Type B pancreatic cell (in vitro differentiated cells): ENCODE data around the gene SH3BP5. TPM values are rescaled to one million over a fixed set of nuclear protein-coding genes. Genes with fewer than 3 reads are reported as not detected.

ENCODE experiments used
- DNase-seq: peaks from one replicate; pipeline ENCODE4 v3.0.0; 2021; ENCODE audit warnings: mixed read lengths; ENCODE audit not compliant: unreplicated experiment; ENCODE audit errors: extremely low spot score
- H3K27ac Mint-ChIP-seq: 2 replicates; pipeline ENCODE4 v1.8.0; 2021; ENCODE audit warnings: mild to moderate bottlenecking, mixed read lengths
- H3K27me3 Mint-ChIP-seq: 2 replicates; pipeline ENCODE4 v1.8.0; 2021; ENCODE audit warnings: mixed read lengths
- H3K36me3 Mint-ChIP-seq: 2 replicates; pipeline ENCODE4 v1.8.0; 2021; ENCODE audit warnings: mixed read lengths
- H3K4me1 Mint-ChIP-seq: one replicate; pipeline ENCODE4 v1.8.0; 2021; ENCODE audit warnings: mixed read lengths; ENCODE audit not compliant: unreplicated experiment
- H3K4me3 Mint-ChIP-seq: 2 replicates; pipeline ENCODE4 v1.8.0; 2021; ENCODE audit warnings: mild to moderate bottlenecking, mixed read lengths
- H3K9me3 Mint-ChIP-seq: 2 replicates; pipeline ENCODE4 v1.8.0; 2021; ENCODE audit warnings: mixed read lengths
- CTCF ChIP-seq: fragments of 200-600 bp; sonication (generic); conservative IDR thresholded peaks from 2 replicates; pipeline ENCODE4 v1.5.0; 2021; ENCODE audit warnings: antibody characterized with exemption, mild to moderate bottlenecking
- total RNA-seq: library from RNA; stranded (reverse); gene quantifications from 2 replicates; pipeline ENCODE4 v1.2.1, GENCODE V29; 2021; ENCODE audit warnings: low replicate concordance

Gene SH3BP5
- total RNA-seq, 1 donor from 2014 or later, result 33.4 TPM

GRCh38 chr3:15261274-15261673, 71.1 kb downstream of the SH3BP5 start:
- DNase-seq, result no peak
- no peaks in the 10 kb centered on the region for H3K9me3 Mint-ChIP-seq
- no peaks in the 10 kb centered on the region for H3K4me1 Mint-ChIP-seq
- H3K36me3 Mint-ChIP-seq, result peaks cover 32% of the 10 kb centered on the region
- H3K4me3 Mint-ChIP-seq, result no peak overlapping the region
- H3K27me3 Mint-ChIP-seq, result no peaks in the 10 kb centered on the region
- H3K27ac Mint-ChIP-seq, result peak overlapping the region; percentile 39
- TF ChIP-seq CTCF, result no peak

GRCh38 chr3:15260531-15260930, 71.9 kb downstream of the SH3BP5 start:
- Mint-ChIP-seq H3K4me1 (no peaks in the 10 kb centered on the region), H3K27ac (peak overlapping the region; percentile 36), H3K27me3 (no peaks in the 10 kb centered on the region), H3K9me3 (no peaks in the 10 kb centered on the region), H3K4me3 (no peak overlapping the region), H3K36me3 (peaks cover 37% of the 10 kb centered on the region)
- TF ChIP-seq CTCF, result no peak
- DNase-seq, result no peak

DNA sequence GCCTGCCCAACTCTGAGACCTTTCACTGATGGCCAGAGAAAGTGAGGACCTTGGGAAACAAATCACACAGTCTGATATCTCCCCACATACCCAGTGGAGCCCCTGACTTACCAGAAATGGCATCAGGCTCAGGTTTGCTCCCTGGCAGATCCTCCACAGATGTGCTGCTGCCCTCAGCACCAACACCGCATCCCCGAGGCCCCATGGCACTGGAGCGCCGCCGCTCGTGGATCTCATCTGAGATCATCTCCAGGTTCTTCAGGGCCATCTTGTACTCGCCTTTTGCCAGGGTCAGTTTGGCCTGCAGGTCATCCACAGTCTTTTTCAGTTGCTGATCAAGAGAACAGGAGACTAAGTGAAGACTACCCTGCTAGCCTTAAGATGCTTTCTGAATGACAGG, 73.7 kb downstream of the SH3BP5 start:
- no peaks in the 10 kb centered on the region for H3K9me3 Mint-ChIP-seq
- H3K4me1 Mint-ChIP-seq, result no peaks in the 10 kb centered on the region
- TF ChIP-seq CTCF, result no peak
- peaks cover 38% of the 10 kb centered on the region for H3K36me3 Mint-ChIP-seq
- no peak for DNase-seq
- H3K27ac Mint-ChIP-seq, result no peak overlapping the region
- no peak overlapping the region for H3K4me3 Mint-ChIP-seq
- no peaks in the 10 kb centered on the region for H3K27me3 Mint-ChIP-seq

- no peak for DNase-seq
- Mint-ChIP-seq H3K27me3 (no peaks in the 10 kb centered on the region), H3K4me1 (no peaks in the 10 kb centered on the region), H3K4me3 (no peak overlapping the region), H3K27ac (no peak overlapping the region), H3K9me3 (no peaks in the 10 kb centered on the region), H3K36me3 (peaks cover 38% of the 10 kb centered on the region)
- TF ChIP-seq CTCF, result no peak
Observed at GRCh38 chr3:15256861-15257341, 75.5 kb downstream of the SH3BP5 start.

GRCh38 chr3:15255215-15255614, 77.2 kb downstream of the SH3BP5 start:
- peaks cover 30% of the 10 kb centered on the region for H3K36me3 Mint-ChIP-seq
- no peak for DNase-seq
- no peaks in the 10 kb centered on the region for H3K9me3 Mint-ChIP-seq
- H3K27ac Mint-ChIP-seq, result no peak overlapping the region
- TF ChIP-seq CTCF, result no peak
- H3K27me3 Mint-ChIP-seq, result no peaks in the 10 kb centered on the region
- H3K4me3 Mint-ChIP-seq, result no peak overlapping the region
- no peaks in the 10 kb centered on the region for H3K4me1 Mint-ChIP-seq
